ENCODE data around the gene KIAA1614. TPM values are rescaled to one million over a fixed set of nuclear protein-coding genes. Genes with fewer than 3 reads are reported as not detected.

The KIAA1614 gene
- total RNA-seq, 1 experiment from 2014 or later, result 3.3 TPM

- TF ChIP-seq PRDM15 (CRISPR knock-in tag; IDR thresholded peaks at IDR 0.05), result no peak
Observed at GRCh38 chr1:180915426-180915965, 2.8 kb downstream of the KIAA1614 start (continued).

- DNase-seq (ENCODE audit: low spot score) (no peak), ATAC-seq (no peak)
- H3K27ac Mint-ChIP-seq, result no peak overlapping the region
- peaks cover 28% of the 10 kb centered on the region for H3K4me1 Mint-ChIP-seq
- H3K9me3 Mint-ChIP-seq, result no peaks in the 10 kb centered on the region
- no peak overlapping the region for H3K4me3 Mint-ChIP-seq
- ChIA-PET POLR2A (no interaction called here), CTCF (interaction anchor here (1.1 to 3.5 kb wide), 3 partner anchors 10 to 401 kb away, joined by 3 to 42 read pairs (median 5); no protein-coding TSS in a partner anchor)
- H3K27me3 Mint-ChIP-seq (ENCODE audit: low read depth), result peaks cover 31% of the 10 kb centered on the region
- H3K36me3 Mint-ChIP-seq, result no peaks in the 10 kb centered on the region
- no peak for TF ChIP-seq ZNF396 (CRISPR knock-in tag; IDR thresholded peaks at IDR 0.05; ENCODE audit: borderline replicate concordance)
- TF ChIP-seq GRHL2 (CRISPR knock-in tag; IDR thresholded peaks at IDR 0.05; ENCODE audit: insufficient replicate concordance, severe bottlenecking), result no peak
- TF ChIP-seq ELF4 (CRISPR knock-in tag; IDR thresholded peaks at IDR 0.05; ENCODE audit: low read depth), result no peak
- TF ChIP-seq CREB1 (CRISPR knock-in tag; IDR thresholded peaks at IDR 0.05), result no peak
- no peak for TF ChIP-seq GTF2I (CRISPR knock-in tag; conservative IDR thresholded peaks at IDR 0.05)
- no peak for TF ChIP-seq RELA (CRISPR knock-in tag; IDR thresholded peaks at IDR 0.05; ENCODE audit: borderline replicate concordance)
- TF ChIP-seq ZSCAN18 (CRISPR knock-in tag; IDR thresholded peaks at IDR 0.05), result no peak
- TF ChIP-seq E2F4 (CRISPR knock-in tag; IDR thresholded peaks at IDR 0.05; ENCODE audit: borderline replicate concordance, low read depth), result no peak
- no peak for TF ChIP-seq ZNF423 (CRISPR knock-in tag; IDR thresholded peaks at IDR 0.05)
- TF ChIP-seq RORB (CRISPR knock-in tag; IDR thresholded peaks at IDR 0.05), result no peak
- TF ChIP-seq HMGA2 (CRISPR knock-in tag; IDR thresholded peaks at IDR 0.05), result no peak
- no peak for TF ChIP-seq CTCF (IDR thresholded peaks at IDR 0.05)
- TF ChIP-seq ZNF512 (CRISPR knock-in tag; IDR thresholded peaks at IDR 0.05; ENCODE audit: borderline replicate concordance), result no peak
- no peak for TF ChIP-seq E2F1 (CRISPR knock-in tag; IDR thresholded peaks at IDR 0.05)
- TF ChIP-seq ERG (CRISPR knock-in tag; IDR thresholded peaks at IDR 0.05), result no peak
- TF ChIP-seq MAX (CRISPR knock-in tag; IDR thresholded peaks at IDR 0.05), result no peak
- TF ChIP-seq ZNF138 (CRISPR knock-in tag; conservative IDR thresholded peaks at IDR 0.05), result no peak
- no peak for TF ChIP-seq PREB (CRISPR knock-in tag; IDR thresholded peaks at IDR 0.05; ENCODE audit: borderline replicate concordance)
Observed at GRCh38 chr1:180916012-180916770, 3.5 kb downstream of the KIAA1614 start.
